Astrocyte (in vitro differentiated cells and primary cell): ENCODE results near the gene LAMC1. TPM values are rescaled to one million over a fixed set of nuclear protein-coding genes. Genes with fewer than 3 reads are reported as not detected.

Source experiments
- DNase-seq: peaks from one replicate; pipeline ENCODE4 v3.0.0-alpha.2; 2010; ENCODE audit warnings: low read depth
- FAIRE-seq: peaks from 2 replicates; lab custom pipeline; 2011; peaks lifted over from hg19 to GRCh38; lab: Jason Lieb, UNC
- H2AFZ ChIP-seq: 2 replicates; pipeline ENCODE4 v1.6.0; 2012; ENCODE audit warnings: low read depth, low read length, inconsistent platforms
- H3K27ac ChIP-seq: 2 replicates; pipeline ENCODE4 v1.5.1; 2011; ENCODE audit warnings: low read depth, low read length, inconsistent platforms
- H3K27me3 ChIP-seq: 2 replicates; pipeline ENCODE4 v1.6.0; 2011; ENCODE audit warnings: low read length, inconsistent platforms; ENCODE audit not compliant: insufficient read depth
- H3K36me3 ChIP-seq: 2 replicates; pipeline ENCODE4 v1.5.1; 2011; ENCODE audit warnings: low read length, inconsistent platforms; ENCODE audit not compliant: insufficient read depth
- H3K4me1 ChIP-seq: 2 replicates; pipeline ENCODE4 v1.5.1; 2011; ENCODE audit warnings: low read length, inconsistent platforms; ENCODE audit not compliant: insufficient read depth
- H3K4me2 ChIP-seq: 2 replicates; pipeline ENCODE4 v1.6.0; 2012; ENCODE audit warnings: low read length, inconsistent platforms
- H3K4me3 ChIP-seq: 2 replicates; pipeline ENCODE4 v1.5.1; 2011; ENCODE audit warnings: low read depth, mild to moderate bottlenecking, low read length, inconsistent platforms; ENCODE audit not compliant: insufficient read depth
- H3K79me2 ChIP-seq: 2 replicates; pipeline ENCODE4 v1.6.0; 2012; ENCODE audit warnings: mild to moderate bottlenecking, low read length, inconsistent platforms; ENCODE audit not compliant: insufficient read depth
- H3K9ac ChIP-seq: 2 replicates; pipeline ENCODE4 v1.6.0; 2012; ENCODE audit warnings: mild to moderate bottlenecking, low read length, inconsistent platforms
- H3K9me3 ChIP-seq: 2 replicates; pipeline ENCODE4 v1.5.1; 2012; ENCODE audit warnings: low read depth, mild to moderate bottlenecking, low read length, inconsistent platforms; ENCODE audit not compliant: insufficient read depth
- H4K20me1 ChIP-seq: 2 replicates; pipeline ENCODE4 v1.6.0; 2012; ENCODE audit warnings: low read length, inconsistent platforms; ENCODE audit not compliant: insufficient read depth
- H3K27ac Mint-ChIP-seq: one replicate; pipeline ENCODE4 v1.8.0; 2021; ENCODE audit warnings: mild to moderate bottlenecking, mixed read lengths; ENCODE audit not compliant: unreplicated experiment
- H3K27me3 Mint-ChIP-seq: one replicate; pipeline ENCODE4 v1.8.0; 2021; ENCODE audit warnings: low read depth, mixed read lengths; ENCODE audit not compliant: unreplicated experiment
- H3K36me3 Mint-ChIP-seq: one replicate; pipeline ENCODE4 v1.8.0; 2021; ENCODE audit warnings: low read depth, mixed read lengths; ENCODE audit not compliant: unreplicated experiment
- H3K4me1 Mint-ChIP-seq: one replicate; pipeline ENCODE4 v1.8.0; 2021; ENCODE audit warnings: low read depth, mixed read lengths; ENCODE audit not compliant: unreplicated experiment
- H3K4me3 Mint-ChIP-seq: one replicate; pipeline ENCODE4 v1.8.0; 2021; ENCODE audit warnings: mild to moderate bottlenecking, moderate library complexity, mixed read lengths; ENCODE audit not compliant: unreplicated experiment
- H3K9me3 Mint-ChIP-seq: one replicate; pipeline ENCODE4 v1.8.0; 2021; ENCODE audit warnings: mild to moderate bottlenecking, mixed read lengths; ENCODE audit not compliant: unreplicated experiment
- EZH2 ChIP-seq: IDR thresholded peaks from 2 replicates; pipeline ENCODE4 v1.6.1; 2012; ENCODE audit warnings: mild to moderate bottlenecking, low read length, inconsistent platforms; ENCODE audit not compliant: insufficient read depth
- total RNA-seq: library from RNA; stranded (reverse); gene quantifications from 2 replicates; pipeline ENCODE4 v1.2.1, GENCODE V29; 2021
- TF ChIP-seq, protein P1 (sequence below): IDR thresholded peaks from 2 replicates; pipeline ENCODE4 v1.5.1; 2011; ENCODE audit warnings: low read depth, mild to moderate bottlenecking, inconsistent platforms, low read length, moderate library complexity; ENCODE audit not compliant: insufficient read depth

LAMC1 gene
- total RNA-seq, 1 donor from 2014 or later: 270 TPM

- Histone ChIP-seq H3K9me3 (no peaks in the 10 kb centered on the region), H3K79me2 (peaks cover 72% of the 10 kb centered on the region), H2AFZ (no peak overlapping the region), H4K20me1 (peaks cover 53% of the 10 kb centered on the region), H3K4me3 (no peak overlapping the region), H3K27me3 (no peaks in the 10 kb centered on the region), H3K4me2 (no peak overlapping the region), H3K27ac (no peak overlapping the region), H3K4me1 (peaks cover 6% of the 10 kb centered on the region), H3K36me3 (peaks cover 46% of the 10 kb centered on the region), H3K9ac (no peak overlapping the region)
- Mint-ChIP-seq H3K36me3 (peaks cover 17% of the 10 kb centered on the region), H3K4me3 (no peak overlapping the region), H3K9me3 (no peaks in the 10 kb centered on the region), H3K27ac (no peak overlapping the region), H3K27me3 (no peaks in the 10 kb centered on the region), H3K4me1 (peaks cover 14% of the 10 kb centered on the region)
- no peak for FAIRE-seq
- DNase-seq: peak; percentile 20
- TF ChIP-seq, protein P1, sequence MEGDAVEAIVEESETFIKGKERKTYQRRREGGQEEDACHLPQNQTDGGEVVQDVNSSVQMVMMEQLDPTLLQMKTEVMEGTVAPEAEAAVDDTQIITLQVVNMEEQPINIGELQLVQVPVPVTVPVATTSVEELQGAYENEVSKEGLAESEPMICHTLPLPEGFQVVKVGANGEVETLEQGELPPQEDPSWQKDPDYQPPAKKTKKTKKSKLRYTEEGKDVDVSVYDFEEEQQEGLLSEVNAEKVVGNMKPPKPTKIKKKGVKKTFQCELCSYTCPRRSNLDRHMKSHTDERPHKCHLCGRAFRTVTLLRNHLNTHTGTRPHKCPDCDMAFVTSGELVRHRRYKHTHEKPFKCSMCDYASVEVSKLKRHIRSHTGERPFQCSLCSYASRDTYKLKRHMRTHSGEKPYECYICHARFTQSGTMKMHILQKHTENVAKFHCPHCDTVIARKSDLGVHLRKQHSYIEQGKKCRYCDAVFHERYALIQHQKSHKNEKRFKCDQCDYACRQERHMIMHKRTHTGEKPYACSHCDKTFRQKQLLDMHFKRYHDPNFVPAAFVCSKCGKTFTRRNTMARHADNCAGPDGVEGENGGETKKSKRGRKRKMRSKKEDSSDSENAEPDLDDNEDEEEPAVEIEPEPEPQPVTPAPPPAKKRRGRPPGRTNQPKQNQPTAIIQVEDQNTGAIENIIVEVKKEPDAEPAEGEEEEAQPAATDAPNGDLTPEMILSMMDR: no peak
- no peak for TF ChIP-seq EZH2
Observed at GRCh38 chr1:183110326-183110880, 87.2 kb downstream of the LAMC1 start.

DNA sequence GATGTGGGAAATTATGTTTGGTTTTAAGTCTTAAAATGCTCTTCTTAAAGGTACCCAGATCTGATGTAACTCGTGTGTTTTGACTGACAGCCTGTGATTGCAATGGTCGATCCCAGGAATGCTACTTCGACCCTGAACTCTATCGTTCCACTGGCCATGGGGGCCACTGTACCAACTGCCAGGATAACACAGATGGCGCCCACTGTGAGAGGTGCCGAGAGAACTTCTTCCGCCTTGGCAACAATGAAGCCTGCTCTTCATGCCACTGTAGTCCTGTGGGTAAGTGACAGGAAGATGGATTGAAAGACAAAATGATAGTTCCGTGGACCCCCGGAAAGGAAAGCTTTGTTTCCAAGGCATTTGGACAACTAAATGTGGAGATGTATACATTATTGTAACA, 91.2 kb downstream of the LAMC1 start:
- Histone ChIP-seq H3K36me3 (peaks cover 62% of the 10 kb centered on the region), H3K27me3 (no peaks in the 10 kb centered on the region), H3K4me3 (no peak overlapping the region), H3K27ac (no peak overlapping the region), H3K9me3 (no peaks in the 10 kb centered on the region), H3K4me1 (no peaks in the 10 kb centered on the region), H3K4me2 (no peak overlapping the region), H2AFZ (no peak overlapping the region), H4K20me1 (peaks cover 29% of the 10 kb centered on the region), H3K9ac (no peak overlapping the region), H3K79me2 (peaks cover 34% of the 10 kb centered on the region)
- no peaks in the 10 kb centered on the region for H3K27me3 Mint-ChIP-seq
- DNase-seq: no peak
- peaks cover 21% of the 10 kb centered on the region for H3K36me3 Mint-ChIP-seq
- no peaks in the 10 kb centered on the region for H3K4me1 Mint-ChIP-seq
- no peak overlapping the region for H3K4me3 Mint-ChIP-seq
- no peak overlapping the region for H3K27ac Mint-ChIP-seq
- TF ChIP-seq EZH2: no peak
- no peaks in the 10 kb centered on the region for H3K9me3 Mint-ChIP-seq
- FAIRE-seq: no peak

GRCh38 chr1:183116416-183116815, 93.2 kb downstream of the LAMC1 start:
- Histone ChIP-seq H3K27ac (no peak overlapping the region), H3K79me2 (peaks cover 27% of the 10 kb centered on the region), H3K9ac (no peak overlapping the region), H3K27me3 (no peaks in the 10 kb centered on the region), H3K4me2 (no peak overlapping the region), H4K20me1 (peaks cover 21% of the 10 kb centered on the region), H3K4me3 (no peak overlapping the region), H3K36me3 (peaks cover 58% of the 10 kb centered on the region), H3K9me3 (no peaks in the 10 kb centered on the region), H3K4me1 (no peaks in the 10 kb centered on the region), H2AFZ (no peak overlapping the region)
- H3K27ac Mint-ChIP-seq: no peak overlapping the region
- FAIRE-seq (no peak), DNase-seq (no peak)
- H3K27me3 Mint-ChIP-seq: no peaks in the 10 kb centered on the region
- no peak overlapping the region for H3K4me3 Mint-ChIP-seq
- TF ChIP-seq EZH2: no peak
- TF ChIP-seq, protein P1: no peak
- peaks cover 23% of the 10 kb centered on the region for H3K36me3 Mint-ChIP-seq
- H3K9me3 Mint-ChIP-seq: no peaks in the 10 kb centered on the region
- H3K4me1 Mint-ChIP-seq: no peaks in the 10 kb centered on the region
